GM10847 (cell line): ENCODE measurements around the gene KDF1.

ENCODE experiments used
- POLR2A ChIP-seq: IDR thresholded peaks from 2 replicates; pipeline ENCODE4 v1.6.1; 2011; ENCODE audit not compliant: insufficient read length; ENCODE audit errors: extremely low read depth

The KDF1 gene

DNA sequence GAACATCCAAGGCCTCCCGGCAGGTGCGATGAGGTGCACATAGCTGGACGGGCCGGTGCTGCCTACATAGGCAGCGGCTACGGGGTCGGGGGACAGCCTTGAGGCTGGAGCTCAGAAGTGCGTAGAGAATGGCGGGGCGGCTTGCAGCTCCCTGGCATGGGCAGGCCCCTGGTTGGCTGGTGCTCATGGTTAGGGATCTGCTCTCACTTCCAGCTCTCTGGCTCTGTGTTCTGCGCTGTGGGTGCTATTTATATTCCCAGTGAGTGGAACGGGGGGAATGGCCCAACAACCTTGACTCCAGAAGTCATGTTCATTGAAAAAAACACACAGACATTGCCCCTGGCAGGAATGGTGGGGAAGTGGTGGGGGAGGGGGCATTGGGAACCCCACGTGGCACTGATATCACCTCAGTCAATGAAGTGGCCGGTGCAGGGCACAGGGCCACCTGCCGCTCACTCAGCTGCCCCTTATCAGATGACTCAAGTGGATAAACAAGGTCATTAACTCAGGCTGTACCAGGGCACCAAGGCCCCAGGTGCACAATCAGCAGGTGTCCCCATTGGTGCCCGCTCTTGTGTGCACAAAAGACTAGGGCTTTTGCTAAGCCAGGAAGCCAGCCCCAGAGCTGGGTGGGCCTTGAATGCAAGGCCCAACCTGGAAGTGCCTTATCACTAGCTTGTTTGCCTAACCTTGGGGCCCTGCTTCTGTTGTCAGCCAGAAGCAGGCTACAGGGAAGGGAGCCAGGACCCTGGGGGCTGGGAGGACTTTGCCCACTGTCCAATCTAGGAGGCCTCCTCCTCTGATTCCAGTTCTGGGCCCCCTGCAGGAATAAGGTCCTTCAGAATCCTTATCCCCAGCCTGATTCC, 46.3 kb downstream of the KDF1 start, which contains the start of gene NR0B2:
Gene NR0B2 (minus strand): TSS at position 222 of the 866 bp plus-strand sequence. CDS start 35 bp downstream, at position 187.
- TF ChIP-seq POLR2A: no peak

DNA sequence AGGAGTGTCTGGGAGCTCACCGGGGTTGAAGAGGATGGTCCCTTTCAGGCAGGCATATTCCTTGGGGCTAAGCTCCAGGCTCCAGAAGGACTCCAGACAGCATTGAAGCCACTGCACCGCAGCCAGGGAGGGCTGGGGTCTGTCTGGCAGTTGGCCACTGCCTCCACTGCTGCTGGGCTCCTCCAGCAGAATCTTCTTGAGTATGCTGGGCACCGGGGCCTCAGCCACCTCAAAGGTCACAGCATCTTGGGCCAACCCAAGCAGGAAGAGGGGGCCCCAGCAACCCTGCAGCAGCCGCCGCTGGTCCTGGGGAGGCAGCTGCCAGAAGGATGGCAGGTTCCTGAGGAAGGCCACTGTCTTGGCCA, 46.9 kb downstream of the KDF1 start:
- TF ChIP-seq POLR2A: no peak

DNA sequence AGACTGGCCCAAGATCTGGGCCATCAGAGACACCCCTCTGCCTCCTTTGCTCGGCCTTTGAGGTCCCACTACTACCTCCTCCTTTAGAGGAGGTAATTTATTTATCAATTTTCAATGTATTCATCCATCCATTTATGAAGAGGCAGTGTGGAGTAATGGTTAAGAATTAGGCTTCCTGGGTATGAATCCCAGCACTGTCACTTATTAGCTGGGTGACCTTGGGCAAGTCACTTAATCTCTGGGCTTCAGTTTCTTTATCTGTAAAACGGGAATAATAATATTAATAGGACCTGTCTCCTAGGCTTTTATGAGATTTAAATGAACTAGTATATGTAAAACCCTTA, 48.1 kb downstream of the KDF1 start:
- no peak for TF ChIP-seq POLR2A

DNA sequence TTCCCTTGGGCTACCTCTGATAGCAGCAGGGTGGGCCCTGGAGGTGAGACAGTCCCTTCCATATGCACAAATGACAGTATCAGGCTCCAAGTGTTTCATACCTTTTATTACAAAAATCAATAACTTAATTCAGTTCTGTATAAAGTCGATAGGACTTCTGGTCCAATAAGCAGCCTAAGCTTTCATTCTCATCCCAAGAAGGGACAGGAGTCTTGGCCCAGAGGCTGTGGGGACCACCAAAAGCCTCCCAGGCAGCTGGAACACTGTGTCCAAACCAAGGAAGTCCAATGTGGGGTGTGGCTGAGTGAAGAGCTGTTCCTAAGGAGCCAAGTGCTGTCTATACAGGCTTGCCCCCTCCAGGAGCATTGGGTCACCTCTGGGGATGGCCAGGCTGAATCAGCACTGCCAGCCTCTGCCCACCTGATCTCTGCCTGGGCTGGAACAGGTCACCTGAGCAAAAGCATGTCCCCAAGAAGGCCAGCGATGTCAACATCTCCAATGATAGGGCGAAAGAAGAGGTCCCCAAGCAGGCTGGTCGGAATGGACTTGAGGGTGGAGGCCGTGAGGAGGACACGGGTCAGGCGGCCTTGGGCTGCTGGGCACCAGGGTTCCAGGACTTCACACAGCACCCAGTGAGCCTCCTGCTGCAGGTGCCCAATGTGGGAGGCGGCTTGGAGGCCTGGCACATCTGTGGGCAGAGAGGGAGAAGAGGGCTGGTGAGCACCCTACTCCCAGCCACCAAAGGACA, 48.7 kb downstream of the KDF1 start:
- no peak for TF ChIP-seq POLR2A

DNA sequence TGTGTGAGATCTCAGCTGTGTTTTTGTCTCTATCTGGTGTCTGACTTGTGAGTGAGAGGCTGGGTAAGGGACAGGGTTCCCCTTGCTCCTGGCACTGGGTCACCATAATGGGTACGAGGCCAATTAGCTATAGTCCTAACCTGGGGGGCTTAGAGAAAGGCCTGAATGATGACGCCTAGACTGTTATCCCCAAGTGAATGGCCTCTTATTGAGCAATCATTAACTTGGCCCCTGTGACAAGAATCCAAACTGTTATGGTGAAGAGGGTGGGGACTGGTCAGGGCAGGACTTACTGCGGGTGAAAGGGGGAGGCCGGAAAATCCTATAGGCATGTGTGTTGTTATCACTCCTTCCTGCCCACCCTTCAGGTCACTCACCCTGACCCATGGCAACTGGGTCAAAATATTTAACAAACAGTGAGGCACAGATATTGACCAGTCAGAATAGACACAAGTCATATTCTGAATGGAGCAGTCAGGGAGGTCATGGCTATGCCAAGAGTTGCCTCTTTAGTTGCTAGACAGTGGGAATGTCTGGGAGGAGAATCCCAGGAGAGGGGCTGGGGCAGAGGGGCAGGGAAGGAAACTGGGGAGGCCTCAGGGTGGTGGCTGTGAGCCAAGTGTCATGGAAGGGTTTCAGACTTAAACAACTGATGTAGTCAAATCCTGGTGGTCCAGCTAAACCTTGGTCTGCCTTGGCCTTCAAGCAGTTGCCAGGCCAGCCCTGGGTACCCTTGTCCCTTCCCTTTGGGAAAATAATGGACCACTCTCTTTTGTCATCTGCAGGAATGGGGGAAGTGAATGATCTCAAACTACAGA, 49.7 kb downstream of the KDF1 start:
- TF ChIP-seq POLR2A: no peak

DNA sequence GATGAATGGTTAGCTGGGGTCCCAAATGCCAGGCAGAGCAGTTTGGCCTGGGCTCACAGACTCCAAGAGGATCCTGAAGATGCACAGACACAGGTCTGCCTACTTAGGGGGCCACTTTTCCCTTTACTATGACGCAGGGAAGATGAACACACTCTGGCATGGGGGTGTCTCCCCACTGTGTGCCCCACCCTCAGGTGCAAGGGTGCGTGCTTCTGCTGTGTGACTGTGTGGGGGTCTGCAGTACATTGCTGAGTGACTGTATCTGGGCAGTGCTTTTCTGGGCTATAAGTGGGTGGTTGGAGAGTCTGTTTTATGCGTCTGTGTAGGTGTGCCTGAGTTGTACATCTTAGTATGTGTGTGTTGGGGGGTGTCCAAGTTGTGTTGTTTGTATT, 50.3 kb downstream of the KDF1 start:
- TF ChIP-seq POLR2A: no peak

DNA sequence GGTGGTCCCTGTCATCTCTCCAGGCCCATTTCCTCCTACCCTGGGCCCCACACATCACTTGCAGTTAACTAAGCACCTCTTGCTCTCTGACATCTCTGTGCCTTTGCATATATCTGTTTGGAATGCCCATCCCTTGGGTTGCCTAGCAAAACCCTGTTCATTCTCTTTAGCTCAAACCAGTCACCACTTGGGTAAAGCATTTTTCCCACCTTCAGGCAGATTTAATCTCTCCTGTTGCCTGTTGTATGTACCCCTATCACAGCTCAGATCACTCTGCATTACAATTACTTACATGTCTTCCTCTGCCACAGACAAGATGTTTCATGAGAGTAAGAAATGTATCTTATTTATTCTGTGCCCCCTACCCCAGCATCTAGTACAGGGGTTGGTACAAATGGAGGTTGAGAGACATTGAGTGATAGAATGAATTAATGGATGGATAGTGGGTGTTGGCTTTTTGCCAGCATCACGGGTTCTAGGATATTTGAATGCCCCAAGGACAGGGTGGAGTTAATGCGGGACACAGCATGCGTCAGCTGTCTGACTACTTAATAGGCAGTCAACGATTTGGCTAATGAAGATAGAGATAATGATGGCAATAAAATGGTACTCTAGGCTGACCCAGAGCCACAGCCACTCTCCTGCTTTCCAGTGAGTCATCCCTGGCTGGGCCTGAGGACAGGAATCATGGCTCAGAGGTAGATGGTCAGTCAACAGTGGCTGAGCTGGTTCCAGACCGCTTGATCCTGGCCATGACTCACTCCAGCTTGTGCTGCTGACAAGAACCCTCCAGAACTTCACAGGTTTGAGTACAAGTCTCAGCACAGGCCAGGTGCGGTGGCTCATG, 53.0 kb downstream of the KDF1 start:
- no peak for TF ChIP-seq POLR2A

DNA sequence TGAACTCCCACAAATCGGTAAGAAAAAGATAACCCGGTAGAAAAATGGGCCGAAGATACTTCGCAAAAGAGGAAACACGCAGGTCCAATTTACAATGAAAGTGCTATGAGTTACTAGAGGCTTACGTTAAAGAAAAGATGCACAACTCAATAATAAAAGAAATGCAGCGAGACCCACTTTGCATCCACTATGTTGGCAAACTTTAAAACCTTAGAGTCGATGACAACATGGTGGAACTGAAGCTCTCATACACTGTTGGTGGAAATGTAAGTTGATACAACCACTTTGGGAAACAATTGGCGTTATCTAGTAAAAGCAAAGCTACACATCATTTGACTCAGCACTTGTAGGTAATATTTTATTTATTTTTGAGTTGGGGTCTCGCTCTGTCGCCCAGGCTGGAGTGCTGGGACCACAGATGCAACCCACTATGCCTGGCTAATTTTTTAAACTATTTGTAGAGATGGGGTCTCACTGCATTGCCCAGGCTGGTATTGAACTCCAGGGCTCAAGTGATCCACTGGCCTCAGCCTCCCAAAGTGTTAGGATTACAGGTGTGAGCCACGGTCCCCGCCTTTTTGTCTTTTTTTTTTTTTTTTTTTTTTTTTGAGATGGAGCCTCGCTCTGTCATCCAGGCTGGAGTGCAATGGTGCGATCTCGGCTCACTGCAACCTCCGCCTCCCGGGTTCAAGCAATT, 59.3 kb downstream of the KDF1 start:
- no peak for TF ChIP-seq POLR2A

DNA sequence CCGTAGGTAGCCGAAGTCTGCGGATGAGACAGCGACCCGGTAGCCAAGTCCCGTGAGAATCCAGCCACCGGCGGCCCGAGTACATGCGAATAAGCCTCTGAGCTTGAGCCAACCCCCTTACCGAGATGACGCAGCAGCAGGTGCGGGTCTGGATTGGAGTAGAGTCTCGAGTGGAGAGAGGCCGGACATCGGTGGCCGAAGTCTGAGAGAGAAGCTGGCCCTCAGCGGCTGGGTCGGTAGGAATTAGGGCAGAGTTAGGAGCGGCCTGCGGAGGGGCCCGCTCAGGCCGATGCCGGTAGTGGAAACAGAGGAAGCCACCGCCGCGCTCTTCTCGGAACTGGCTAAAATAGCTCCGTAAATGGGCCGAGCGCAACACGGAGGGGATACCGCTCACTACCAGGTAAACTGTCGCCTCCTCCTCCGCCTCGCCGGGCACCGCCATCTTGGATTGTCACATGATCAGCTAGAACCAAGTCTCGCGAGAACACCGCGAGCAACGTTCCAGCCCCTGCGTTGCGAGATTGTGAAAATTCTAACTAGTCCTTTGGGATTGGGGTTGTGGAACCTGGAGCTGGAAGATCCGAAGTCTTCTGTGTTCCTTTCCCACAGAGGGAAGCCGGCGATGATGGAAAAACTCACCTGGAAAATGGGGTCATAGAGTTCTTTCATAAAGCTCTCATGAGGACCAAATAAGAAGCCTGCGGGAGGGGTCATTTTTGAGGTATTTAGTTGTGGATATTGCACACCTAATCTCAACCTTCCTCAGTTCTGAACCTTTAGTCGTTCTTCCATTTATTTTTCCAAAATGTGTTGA, 60.1 kb downstream of the KDF1 start, which contains the start of gene GPATCH3:
Gene GPATCH3 (minus strand): TSS at position 467 of the 814 bp plus-strand sequence. CDS start 25 bp downstream, at position 442.
- TF ChIP-seq POLR2A: peak; percentile 81
